WTC11 (cell line): ENCODE data around the gene ARHGEF17. TPM values are rescaled to one million over a fixed set of nuclear protein-coding genes. Genes with fewer than 3 reads are reported as not detected.

Experiments used
- ATAC-seq: fragments of 200-7000 bp; cut with Tn5 transposase; 2 replicates; pipeline ENCODE4 v1.10.0; 2021; ENCODE audit warnings: mild to moderate bottlenecking, moderate library complexity
- CTCF ChIA-PET: fragments of 300-600 bp; sonication (Branson Sonifier 250); formaldehyde crosslinking; loops from one replicate; lab custom pipeline; 2021; ENCODE audit warnings: antibody characterized with exemption; lab: Charles Lee
- POLR2A ChIA-PET: fragments of 350-600 bp; sonication (Branson Sonifier 250); formaldehyde crosslinking; loops from one replicate; lab custom pipeline; 2021; ENCODE audit warnings: antibody characterized with exemption; lab: Charles Lee
- DNase-seq: peaks from one replicate; pipeline ENCODE4 v3.0.0; 2021; ENCODE audit warnings: low spot score
- H3K27ac Mint-ChIP-seq: 2 replicates; pipeline ENCODE4 v1.8.0; 2021; ENCODE audit warnings: mixed read lengths
- H3K27me3 Mint-ChIP-seq: 2 replicates; pipeline ENCODE4 v1.8.0; 2021; ENCODE audit warnings: low read depth, mild to moderate bottlenecking, moderate library complexity, mixed read lengths
- H3K36me3 Mint-ChIP-seq: 2 replicates; pipeline ENCODE4 v1.8.0; 2021; ENCODE audit warnings: mixed read lengths
- H3K4me1 Mint-ChIP-seq: 2 replicates; pipeline ENCODE4 v1.8.0; 2022; ENCODE audit warnings: mixed read lengths
- H3K4me3 Mint-ChIP-seq: 2 replicates; pipeline ENCODE4 v1.8.0; 2021; ENCODE audit warnings: mild to moderate bottlenecking, moderate library complexity, mixed read lengths
- H3K9me3 Mint-ChIP-seq: 2 replicates; pipeline ENCODE4 v1.8.0; 2021; ENCODE audit warnings: mixed read lengths
- CREB1 ChIP-seq: sonication (generic); formaldehyde crosslinking; IDR thresholded peaks from 2 replicates; pipeline ENCODE4 v1.8.0; 2023; ENCODE audit warnings: mild to moderate bottlenecking, missing genetic modification reagents
- ESRRA ChIP-seq: sonication (generic); formaldehyde crosslinking; IDR thresholded peaks from 2 replicates; pipeline ENCODE4 v1.8.1; 2022; ENCODE audit warnings: mild to moderate bottlenecking, missing genetic modification reagents, borderline replicate concordance
- HMGA2 ChIP-seq: fragments of 250-450 bp; sonication (Bioruptor Pico); IDR thresholded peaks from 2 replicates; pipeline ENCODE4 v1.4.0; 2021; ENCODE audit warnings: mild to moderate bottlenecking, moderate library complexity
- IRF2 ChIP-seq: sonication (generic); formaldehyde crosslinking; IDR thresholded peaks from 2 replicates; pipeline ENCODE4 v1.8.0; 2022; ENCODE audit warnings: low read depth, missing genetic modification reagents, borderline replicate concordance
- STAT6 ChIP-seq: sonication (generic); formaldehyde crosslinking; conservative IDR thresholded peaks from 2 replicates; pipeline ENCODE4 v1.8.1; 2023; ENCODE audit warnings: mild to moderate bottlenecking, low read depth, missing genetic modification reagents, moderate library complexity
- TEAD4 ChIP-seq: sonication (generic); formaldehyde crosslinking; IDR thresholded peaks from 2 replicates; pipeline ENCODE4 v1.8.0; 2022; ENCODE audit warnings: mild to moderate bottlenecking, missing genetic modification reagents
- ZNF317 ChIP-seq: sonication (generic); formaldehyde crosslinking; IDR thresholded peaks from 2 replicates; pipeline ENCODE4 v1.8.1; 2023; ENCODE audit warnings: low read depth, mild to moderate bottlenecking, moderate library complexity, missing genetic modification reagents, borderline replicate concordance
- ZNF423 ChIP-seq: fragments of 250-450 bp; sonication (Bioruptor Pico); IDR thresholded peaks from 2 replicates; pipeline ENCODE4 v2.1.2; 2022; ENCODE audit warnings: mild to moderate bottlenecking, moderate library complexity
- total RNA-seq: library from RNA; stranded (reverse); gene quantifications from 3 replicates; pipeline ENCODE4 v1.2.3, GENCODE V29; 2021
- TF ChIP-seq, protein P1 (sequence below): sonication (generic); formaldehyde crosslinking; IDR thresholded peaks from 2 replicates; pipeline ENCODE4 v1.8.0; 2022; ENCODE audit warnings: missing genetic modification reagents
- TF ChIP-seq, protein P2 (sequence below): fragments of 250-450 bp; sonication (Bioruptor Pico); IDR thresholded peaks from 2 replicates; pipeline ENCODE4 v1.8.0; 2021; ENCODE audit warnings: mild to moderate bottlenecking
- TF ChIP-seq, protein P3 (sequence below): sonication (generic); formaldehyde crosslinking; IDR thresholded peaks from 2 replicates; pipeline ENCODE4 v1.8.1; 2022; ENCODE audit warnings: missing genetic modification reagents, borderline replicate concordance
- TF ChIP-seq, protein P4 (sequence below): sonication (generic); formaldehyde crosslinking; IDR thresholded peaks from 2 replicates; pipeline ENCODE4 v1.8.1; 2023; ENCODE audit warnings: mild to moderate bottlenecking, missing genetic modification reagents

Gene ARHGEF17
- total RNA-seq, 1 experiment from 2014 or later, result 18.2 TPM

DNA sequence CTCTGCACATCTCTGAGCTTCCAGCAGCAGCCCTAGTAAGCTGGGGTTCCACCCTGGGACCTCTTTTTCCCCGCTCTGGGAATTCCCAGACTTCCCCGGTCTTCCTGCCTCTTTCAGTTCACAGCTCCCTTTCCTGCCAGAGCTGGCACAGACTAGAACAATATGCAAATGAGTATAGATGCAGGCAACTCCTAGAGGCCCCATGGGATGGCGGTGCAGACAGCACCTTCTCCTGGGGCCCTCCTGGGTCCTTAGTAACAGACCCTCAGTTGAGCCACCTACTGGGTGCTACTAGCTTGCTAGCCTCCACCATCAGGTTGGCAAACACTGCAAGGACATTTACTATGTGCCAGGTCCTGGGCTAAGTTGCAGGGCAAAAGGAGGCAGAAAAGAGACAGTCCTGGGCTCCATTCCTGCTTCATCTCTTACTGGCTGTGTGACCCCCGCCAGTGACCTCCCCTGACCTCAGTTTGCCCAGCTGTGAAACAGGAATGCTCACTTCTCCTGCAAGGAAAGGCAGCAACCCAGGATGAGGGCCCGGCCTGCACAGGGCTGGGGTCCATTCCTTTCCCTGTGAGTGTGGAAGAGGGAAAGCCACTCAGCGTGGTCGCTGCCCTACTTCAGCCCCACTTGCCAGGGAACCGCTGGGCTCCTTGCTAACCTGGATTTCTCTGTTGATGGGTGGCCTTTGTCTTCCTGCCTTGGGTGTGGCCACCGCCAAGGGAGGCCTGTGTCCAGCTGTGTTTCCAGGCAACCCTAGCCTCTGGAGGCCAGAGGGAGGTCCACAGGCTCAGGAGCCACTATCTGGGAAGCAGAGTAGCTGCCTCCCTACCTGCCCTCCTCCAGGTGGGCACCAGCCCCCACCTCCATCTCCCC, 75.4 kb downstream of the ARHGEF17 start:
- ATAC-seq (no peak; the same call in 1 of the 2 replicates), DNase-seq (no peak)
- no peaks in the 10 kb centered on the region for H3K27me3 Mint-ChIP-seq
- ChIA-PET POLR2A (no interaction called here), CTCF (interaction anchor here (0.8 to 5.1 kb wide), 11 partner anchors 10 to 277 kb away, joined by 3 to 41 read pairs (median 6); no protein-coding TSS in a partner anchor)
- TF ChIP-seq, protein P1, sequence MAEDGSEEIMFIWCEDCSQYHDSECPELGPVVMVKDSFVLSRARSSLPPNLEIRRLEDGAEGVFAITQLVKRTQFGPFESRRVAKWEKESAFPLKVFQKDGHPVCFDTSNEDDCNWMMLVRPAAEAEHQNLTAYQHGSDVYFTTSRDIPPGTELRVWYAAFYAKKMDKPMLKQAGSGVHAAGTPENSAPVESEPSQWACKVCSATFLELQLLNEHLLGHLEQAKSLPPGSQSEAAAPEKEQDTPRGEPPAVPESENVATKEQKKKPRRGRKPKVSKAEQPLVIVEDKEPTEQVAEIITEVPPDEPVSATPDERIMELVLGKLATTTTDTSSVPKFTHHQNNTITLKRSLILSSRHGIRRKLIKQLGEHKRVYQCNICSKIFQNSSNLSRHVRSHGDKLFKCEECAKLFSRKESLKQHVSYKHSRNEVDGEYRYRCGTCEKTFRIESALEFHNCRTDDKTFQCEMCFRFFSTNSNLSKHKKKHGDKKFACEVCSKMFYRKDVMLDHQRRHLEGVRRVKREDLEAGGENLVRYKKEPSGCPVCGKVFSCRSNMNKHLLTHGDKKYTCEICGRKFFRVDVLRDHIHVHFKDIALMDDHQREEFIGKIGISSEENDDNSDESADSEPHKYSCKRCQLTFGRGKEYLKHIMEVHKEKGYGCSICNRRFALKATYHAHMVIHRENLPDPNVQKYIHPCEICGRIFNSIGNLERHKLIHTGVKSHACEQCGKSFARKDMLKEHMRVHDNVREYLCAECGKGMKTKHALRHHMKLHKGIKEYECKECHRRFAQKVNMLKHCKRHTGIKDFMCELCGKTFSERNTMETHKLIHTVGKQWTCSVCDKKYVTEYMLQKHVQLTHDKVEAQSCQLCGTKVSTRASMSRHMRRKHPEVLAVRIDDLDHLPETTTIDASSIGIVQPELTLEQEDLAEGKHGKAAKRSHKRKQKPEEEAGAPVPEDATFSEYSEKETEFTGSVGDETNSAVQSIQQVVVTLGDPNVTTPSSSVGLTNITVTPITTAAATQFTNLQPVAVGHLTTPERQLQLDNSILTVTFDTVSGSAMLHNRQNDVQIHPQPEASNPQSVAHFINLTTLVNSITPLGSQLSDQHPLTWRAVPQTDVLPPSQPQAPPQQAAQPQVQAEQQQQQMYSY (CRISPR knock-in tag), result no peak
- peak; percentile 7; the same call in 1 of the 2 replicates for TF ChIP-seq ZNF423 (CRISPR knock-in tag)
- TF ChIP-seq, all 79 proteins: peak for 1
- Mint-ChIP-seq H3K4me3 (no peak overlapping the region), H3K27ac (no peak overlapping the region), H3K36me3 (no peaks in the 10 kb centered on the region), H3K4me1 (peaks cover 11% of the 10 kb centered on the region), H3K9me3 (no peaks in the 10 kb centered on the region)

GRCh38 chr11:73384125-73384441, 76.0 kb downstream of the ARHGEF17 start:
- POLR2A ChIA-PET, result no interaction called here
- TF ChIP-seq, protein P2, sequence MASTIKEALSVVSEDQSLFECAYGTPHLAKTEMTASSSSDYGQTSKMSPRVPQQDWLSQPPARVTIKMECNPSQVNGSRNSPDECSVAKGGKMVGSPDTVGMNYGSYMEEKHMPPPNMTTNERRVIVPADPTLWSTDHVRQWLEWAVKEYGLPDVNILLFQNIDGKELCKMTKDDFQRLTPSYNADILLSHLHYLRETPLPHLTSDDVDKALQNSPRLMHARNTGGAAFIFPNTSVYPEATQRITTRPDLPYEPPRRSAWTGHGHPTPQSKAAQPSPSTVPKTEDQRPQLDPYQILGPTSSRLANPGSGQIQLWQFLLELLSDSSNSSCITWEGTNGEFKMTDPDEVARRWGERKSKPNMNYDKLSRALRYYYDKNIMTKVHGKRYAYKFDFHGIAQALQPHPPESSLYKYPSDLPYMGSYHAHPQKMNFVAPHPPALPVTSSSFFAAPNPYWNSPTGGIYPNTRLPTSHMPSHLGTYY (CRISPR knock-in tag), result no peak
- TF ChIP-seq HMGA2, result no peak
- TF ChIP-seq TEAD4 (CRISPR knock-in tag), result no peak
- no peaks in the 10 kb centered on the region for H3K9me3 Mint-ChIP-seq

GRCh38 chr11:73384531-73384871, 76.4 kb downstream of the ARHGEF17 start:
- TF ChIP-seq ESRRA (CRISPR knock-in tag) (no peak), IRF2 (CRISPR knock-in tag) (no peak), STAT6 (CRISPR knock-in tag) (no peak), CREB1 (CRISPR knock-in tag) (no peak), ZNF317 (CRISPR knock-in tag) (no peak)
- TF ChIP-seq, protein P3, sequence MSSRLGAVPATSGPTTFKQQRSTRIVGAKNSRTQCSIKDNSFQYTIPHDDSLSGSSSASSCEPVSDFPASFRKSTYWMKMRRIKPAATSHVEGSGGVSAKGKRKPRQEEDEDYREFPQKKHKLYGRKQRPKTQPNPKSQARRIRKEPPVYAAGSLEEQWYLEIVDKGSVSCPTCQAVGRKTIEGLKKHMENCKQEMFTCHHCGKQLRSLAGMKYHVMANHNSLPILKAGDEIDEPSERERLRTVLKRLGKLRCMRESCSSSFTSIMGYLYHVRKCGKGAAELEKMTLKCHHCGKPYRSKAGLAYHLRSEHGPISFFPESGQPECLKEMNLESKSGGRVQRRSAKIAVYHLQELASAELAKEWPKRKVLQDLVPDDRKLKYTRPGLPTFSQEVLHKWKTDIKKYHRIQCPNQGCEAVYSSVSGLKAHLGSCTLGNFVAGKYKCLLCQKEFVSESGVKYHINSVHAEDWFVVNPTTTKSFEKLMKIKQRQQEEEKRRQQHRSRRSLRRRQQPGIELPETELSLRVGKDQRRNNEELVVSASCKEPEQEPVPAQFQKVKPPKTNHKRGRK (CRISPR knock-in tag), result no peak
- TF ChIP-seq, protein P4, sequence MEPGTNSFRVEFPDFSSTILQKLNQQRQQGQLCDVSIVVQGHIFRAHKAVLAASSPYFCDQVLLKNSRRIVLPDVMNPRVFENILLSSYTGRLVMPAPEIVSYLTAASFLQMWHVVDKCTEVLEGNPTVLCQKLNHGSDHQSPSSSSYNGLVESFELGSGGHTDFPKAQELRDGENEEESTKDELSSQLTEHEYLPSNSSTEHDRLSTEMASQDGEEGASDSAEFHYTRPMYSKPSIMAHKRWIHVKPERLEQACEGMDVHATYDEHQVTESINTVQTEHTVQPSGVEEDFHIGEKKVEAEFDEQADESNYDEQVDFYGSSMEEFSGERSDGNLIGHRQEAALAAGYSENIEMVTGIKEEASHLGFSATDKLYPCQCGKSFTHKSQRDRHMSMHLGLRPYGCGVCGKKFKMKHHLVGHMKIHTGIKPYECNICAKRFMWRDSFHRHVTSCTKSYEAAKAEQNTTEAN (CRISPR knock-in tag), result no peak
- Mint-ChIP-seq H3K27me3 (no peaks in the 10 kb centered on the region), H3K36me3 (no peaks in the 10 kb centered on the region), H3K4me3 (no peak overlapping the region), H3K9me3 (no peaks in the 10 kb centered on the region), H3K4me1 (peaks cover 11% of the 10 kb centered on the region), H3K27ac (no peak overlapping the region; the same call in 1 of the 2 replicates)
- ATAC-seq, result no peak
- CTCF ChIA-PET, result interaction anchor here (0.7 to 5.1 kb wide), 9 partner anchors 9 to 293 kb away, joined by 4 to 41 read pairs (median 8); no protein-coding TSS in a partner anchor
- DNase-seq, result no peak
- POLR2A ChIA-PET, result no interaction called here

More at GRCh38 chr11:73384125-73384441, 76.0 kb downstream of the ARHGEF17 start:
- Mint-ChIP-seq H3K36me3 (no peaks in the 10 kb centered on the region), H3K27me3 (no peaks in the 10 kb centered on the region), H3K27ac (no peak overlapping the region), H3K4me3 (no peak overlapping the region), H3K4me1 (peaks cover 11% of the 10 kb centered on the region)
- ATAC-seq, result no peak
- CTCF ChIA-PET, result interaction anchor here (0.7 to 5.1 kb wide), 9 partner anchors 10 to 294 kb away, joined by 6 to 41 read pairs (median 16); no protein-coding TSS in a partner anchor
- DNase-seq, result no peak
